Keratinocyte (primary cell): ENCODE data around the gene PURA. TPM values are rescaled to one million over a fixed set of nuclear protein-coding genes. Genes with fewer than 3 reads are reported as not detected.

Source experiments
- DNase-seq: peaks from one replicate; pipeline ENCODE4 v3.0.0-alpha.2; 2011; ENCODE audit warnings: low read depth, missing footprints, low spot score
- FAIRE-seq: peaks from 2 replicates; lab custom pipeline; 2011; peaks lifted over from hg19 to GRCh38; lab: Jason Lieb, UNC
- H2AFZ ChIP-seq: 2 replicates; pipeline ENCODE4 v1.6.0; 2012; ENCODE audit warnings: low read length, control low read depth, inconsistent platforms; ENCODE audit not compliant: control insufficient read depth
- H3K27ac ChIP-seq: 2 replicates; pipeline ENCODE4 v1.5.1; 2011; ENCODE audit warnings: low read length; ENCODE audit not compliant: control insufficient read depth, insufficient read depth
- H3K27me3 ChIP-seq: 3 replicates; pipeline ENCODE4 v1.6.0; 2011; ENCODE audit warnings: low read length; ENCODE audit not compliant: control insufficient read depth, insufficient read depth; ENCODE audit errors: extremely low read depth
- H3K36me3 ChIP-seq, 2 experiments: 2 replicates in 1 of 2; 3 replicates in 1 of 2; pipeline ENCODE4 v1.5.1; 2011; ENCODE audit warnings: low read length in 2 of 2, mild to moderate bottlenecking in 1 of 2; ENCODE audit not compliant: control insufficient read depth in 2 of 2, insufficient read depth in 2 of 2; ENCODE audit errors: extremely low read depth in 1 of 2
- H3K4me1 ChIP-seq: 3 replicates; pipeline ENCODE4 v1.5.1; 2011; ENCODE audit warnings: low read length; ENCODE audit not compliant: control insufficient read depth, insufficient read depth; ENCODE audit errors: extremely low read depth
- H3K4me2 ChIP-seq: 3 replicates; pipeline ENCODE4 v1.6.0; 2011; ENCODE audit warnings: low read depth, low read length; ENCODE audit not compliant: control insufficient read depth, insufficient read depth; ENCODE audit errors: extremely low read depth
- H3K4me3 ChIP-seq, 3 experiments: fragments of 200-600 bp in 1 of 3; sonication (generic) in 1 of 3; 2 replicates in 2 of 3; 3 replicates in 1 of 3; pipeline ENCODE4 v1.5.1; 2011 to 2016; ENCODE audit warnings: low read length in 3 of 3, mild to moderate bottlenecking in 3 of 3, control low read depth in 2 of 3, inconsistent platforms in 1 of 3, low read depth in 1 of 3, mixed read lengths in 1 of 3, mixed run types in 1 of 3, moderate library complexity in 1 of 3; ENCODE audit not compliant: control insufficient read depth in 2 of 3, insufficient read depth in 2 of 3; ENCODE audit errors: extremely low read depth in 1 of 3
- H3K79me2 ChIP-seq: 2 replicates; pipeline ENCODE4 v1.6.0; 2012; ENCODE audit warnings: low read length; ENCODE audit not compliant: control insufficient read depth, insufficient read depth
- H3K9ac ChIP-seq: 3 replicates; pipeline ENCODE4 v1.6.0; 2011; ENCODE audit warnings: low read length; ENCODE audit not compliant: control insufficient read depth, insufficient read depth; ENCODE audit errors: extremely low read depth
- H3K9me1 ChIP-seq: 3 replicates; pipeline ENCODE4 v1.6.0; 2011; ENCODE audit warnings: low read length; ENCODE audit not compliant: control insufficient read depth, insufficient read depth; ENCODE audit errors: extremely low read depth
- H3K9me3 ChIP-seq: 2 replicates; pipeline ENCODE4 v1.5.1; 2012; ENCODE audit warnings: low read depth, low read length; ENCODE audit not compliant: control insufficient read depth
- H4K20me1 ChIP-seq: 3 replicates; pipeline ENCODE4 v1.6.0; 2011; ENCODE audit warnings: low read length; ENCODE audit not compliant: control insufficient read depth, insufficient read depth; ENCODE audit errors: extremely low read depth
- EZH2 ChIP-seq: IDR thresholded peaks from one replicate; pipeline ENCODE4 v1.6.1; 2012; ENCODE audit warnings: inconsistent platforms, mild to moderate bottlenecking, low read length, moderate library complexity
- dilution Hi-C: fragments of 300-500 bp; cut with MboI; formaldehyde crosslinking; loops from one replicate; pipeline ENCODE4 v1.7.0; 2020; ENCODE audit warnings: low sequenced_read_pairs; ENCODE audit not compliant: extremely low pct_ligation_motif_present
- polyA plus RNA-seq, 5 experiments: library from polyadenylated mRNA; depleted of rRNA in 3 of 5; stranded (reverse) in 3 of 5; stranded (forward) in 1 of 5; unstranded in 1 of 5; fragments of >200 nt; gene quantifications; 1 replicate in 1 of 5; 2 replicates in 3 of 5; 3 replicates in 1 of 5; pipeline versions ENCODE4 v1.2.1 to v1.2.3, GENCODE V29; 2011 to 2012; ENCODE audit warnings: missing spikeins in 2 of 5, low read depth in 1 of 5, low replicate concordance in 1 of 5
- TF ChIP-seq, protein P1 (sequence below), 3 experiments: IDR thresholded peaks in 1 of 3; conservative IDR thresholded peaks in 1 of 3; optimal IDR thresholded peaks in 1 of 3; 2 replicates in 2 of 3; 3 replicates in 1 of 3; pipeline versions ENCODE3 to v1.5.1; 2011; ENCODE audit warnings: low read length in 3 of 3, mild to moderate bottlenecking in 3 of 3, moderate library complexity in 2 of 3, control low read depth in 1 of 3, inconsistent platforms in 1 of 3; ENCODE audit not compliant: insufficient read depth in 2 of 3; ENCODE audit errors: extremely low read depth in 1 of 3

Gene PURA
- polyA plus RNA-seq, 1 donor (not counting 4 experiments of a cell fraction or from before 2014, with no cell fraction given) = 4.1 TPM

DNA sequence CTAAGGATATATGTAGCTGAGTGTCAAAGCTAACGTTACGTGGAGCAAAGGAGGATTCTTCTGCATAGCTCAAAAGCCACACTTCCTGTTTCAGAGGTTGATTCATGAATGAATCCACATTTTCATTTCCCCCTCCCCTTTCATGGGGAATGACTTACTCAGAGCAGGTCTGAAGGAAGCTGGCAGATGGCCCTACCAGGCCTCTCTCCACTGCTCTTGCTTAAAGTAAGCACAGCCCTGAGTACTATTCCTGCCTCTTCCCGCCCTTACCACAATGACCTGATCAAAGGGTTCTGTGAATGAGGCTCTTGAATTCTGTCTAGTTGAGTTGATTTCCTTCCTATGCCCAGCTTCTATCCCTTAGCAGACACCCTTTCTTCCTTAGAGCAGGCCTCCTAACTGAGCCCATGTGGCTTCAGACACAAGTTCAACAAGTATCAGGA is 18.1 kb downstream of the PURA start:
- Histone ChIP-seq H3K9me1 (no peaks in the 10 kb centered on the region), H3K27me3 (no peaks in the 10 kb centered on the region), H3K27ac (peak overlapping the region; percentile 30), H3K36me3 (no peaks in the 10 kb centered on the region), H3K4me1 (peaks cover 18% of the 10 kb centered on the region), H3K4me2 (peak overlapping the region; percentile 82), H4K20me1 (no peaks in the 10 kb centered on the region), H3K9ac (no peak overlapping the region), H2AFZ (peak overlapping the region; percentile 80), H3K79me2 (peaks cover 3% of the 10 kb centered on the region), H3K9me3 (no peaks in the 10 kb centered on the region), H3K4me3 (peak overlapping the region in 1 of 3 experiments; percentile 32)
- FAIRE-seq (peak; percentile 100), DNase-seq (peak; percentile 36)
- no peak for TF ChIP-seq EZH2
- TF ChIP-seq, protein P1, sequence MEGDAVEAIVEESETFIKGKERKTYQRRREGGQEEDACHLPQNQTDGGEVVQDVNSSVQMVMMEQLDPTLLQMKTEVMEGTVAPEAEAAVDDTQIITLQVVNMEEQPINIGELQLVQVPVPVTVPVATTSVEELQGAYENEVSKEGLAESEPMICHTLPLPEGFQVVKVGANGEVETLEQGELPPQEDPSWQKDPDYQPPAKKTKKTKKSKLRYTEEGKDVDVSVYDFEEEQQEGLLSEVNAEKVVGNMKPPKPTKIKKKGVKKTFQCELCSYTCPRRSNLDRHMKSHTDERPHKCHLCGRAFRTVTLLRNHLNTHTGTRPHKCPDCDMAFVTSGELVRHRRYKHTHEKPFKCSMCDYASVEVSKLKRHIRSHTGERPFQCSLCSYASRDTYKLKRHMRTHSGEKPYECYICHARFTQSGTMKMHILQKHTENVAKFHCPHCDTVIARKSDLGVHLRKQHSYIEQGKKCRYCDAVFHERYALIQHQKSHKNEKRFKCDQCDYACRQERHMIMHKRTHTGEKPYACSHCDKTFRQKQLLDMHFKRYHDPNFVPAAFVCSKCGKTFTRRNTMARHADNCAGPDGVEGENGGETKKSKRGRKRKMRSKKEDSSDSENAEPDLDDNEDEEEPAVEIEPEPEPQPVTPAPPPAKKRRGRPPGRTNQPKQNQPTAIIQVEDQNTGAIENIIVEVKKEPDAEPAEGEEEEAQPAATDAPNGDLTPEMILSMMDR (optimal IDR thresholded peaks at IDR 0.05 in 1 of 3, IDR thresholded peaks at IDR 0.05 in 1 of 3, conservative IDR thresholded peaks at IDR 0.05 in 1 of 3; ENCODE audit: extremely low read depth in 1 of 3, insufficient read depth in 2 of 3, low read length in 3 of 3) = no peak
- dilution Hi-C loops = no loop called here

DNA sequence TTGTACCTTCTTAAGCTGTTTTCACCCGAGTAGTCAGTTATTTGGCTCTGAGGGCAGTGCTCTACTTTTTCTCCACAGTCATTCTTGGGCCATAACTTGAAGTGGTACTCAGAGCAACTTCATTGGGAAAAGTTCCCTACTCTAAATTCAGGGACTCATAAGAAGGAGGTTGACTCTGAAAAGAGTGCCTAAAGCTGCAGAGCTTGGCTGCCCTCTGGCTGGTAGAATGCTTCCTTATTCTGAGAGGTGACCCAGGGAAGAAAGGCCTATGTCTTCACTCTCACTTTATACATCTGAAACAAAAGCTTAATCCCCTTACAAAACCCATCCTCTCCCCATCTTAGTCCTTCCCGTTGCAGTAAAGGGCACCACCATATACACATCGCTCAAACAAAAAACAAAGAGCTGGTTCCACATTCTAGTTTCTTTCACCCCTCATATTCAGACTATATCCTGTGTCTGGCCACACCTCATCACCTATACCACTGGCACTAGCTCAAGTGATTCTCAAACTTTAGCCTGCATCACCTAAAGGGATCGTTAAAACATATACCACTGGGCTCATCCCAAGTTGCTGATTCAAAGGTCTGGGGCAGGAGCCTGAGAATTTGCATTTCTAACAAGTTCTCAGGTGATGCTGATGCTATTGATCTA is 19.7 kb downstream of the PURA start:
- H3K79me2 ChIP-seq = no peaks in the 10 kb centered on the region
- dilution Hi-C loops = no loop called here
- FAIRE-seq = no peak

More for the DNA sequence above, 19.7 kb downstream of the PURA start:
- no peak overlapping the region for H3K9ac ChIP-seq
- H3K4me1 ChIP-seq = peaks cover 18% of the 10 kb centered on the region
- no peaks in the 10 kb centered on the region for H4K20me1 ChIP-seq
- H3K36me3 ChIP-seq = no peaks in the 10 kb centered on the region
- no peak for DNase-seq
- no peak overlapping the region for H3K4me3 ChIP-seq
- no peak overlapping the region for H2AFZ ChIP-seq
- no peaks in the 10 kb centered on the region for H3K9me3 ChIP-seq
- H3K27ac ChIP-seq = no peak overlapping the region
- H3K9me1 ChIP-seq = no peaks in the 10 kb centered on the region
- H3K27me3 ChIP-seq = no peaks in the 10 kb centered on the region
- TF ChIP-seq EZH2 = no peak
- TF ChIP-seq, protein P1 (optimal IDR thresholded peaks at IDR 0.05 in 1 of 3, IDR thresholded peaks at IDR 0.05 in 1 of 3, conservative IDR thresholded peaks at IDR 0.05 in 1 of 3; ENCODE audit: extremely low read depth in 1 of 3, insufficient read depth in 2 of 3, low read length in 3 of 3) = no peak
- no peak overlapping the region for H3K4me2 ChIP-seq
